Mesenchymal stem cell (in vitro differentiated cells and primary cell): ENCODE measurements around the gene CRISP1.
A peak's percentile ranks its signal among the peaks of the same experiment; 100 is the strongest.

ENCODE experiments used
- DNase-seq: peaks from one replicate; pipeline ENCODE4 v3.0.0-alpha.2; 2013
- H2AFZ ChIP-seq: one replicate; pipeline ENCODE4 v1.6.1; 2013; ENCODE audit warnings: low read depth, mild to moderate bottlenecking, control low read depth, inconsistent platforms, low read length, moderate library complexity
- H2AK5ac ChIP-seq: 2 replicates; pipeline ENCODE4 v1.6.1; 2013; ENCODE audit warnings: low read length, moderate library complexity, mild to moderate bottlenecking, inconsistent platforms; ENCODE audit not compliant: severe bottlenecking
- H2BK120ac ChIP-seq: one replicate; pipeline ENCODE4 v1.6.1; 2013; ENCODE audit warnings: low read depth, mild to moderate bottlenecking, inconsistent platforms, low read length, moderate library complexity
- H2BK12ac ChIP-seq, 2 experiments: one replicate each; pipeline ENCODE4 v1.6.1; 2013; ENCODE audit warnings: inconsistent platforms in 2 of 2, low read length in 2 of 2, mild to moderate bottlenecking in 2 of 2, moderate library complexity in 2 of 2, control low read depth in 1 of 2
- H2BK15ac ChIP-seq: one replicate; pipeline ENCODE4 v1.6.1; 2013; ENCODE audit warnings: mild to moderate bottlenecking, low read depth, inconsistent platforms; ENCODE audit not compliant: poor library complexity, severe bottlenecking
- H2BK5ac ChIP-seq: 2 replicates; pipeline ENCODE4 v1.6.1; 2013; ENCODE audit warnings: low read depth, mild to moderate bottlenecking, low read length, control low read depth, inconsistent platforms; ENCODE audit not compliant: poor library complexity, severe bottlenecking
- H3K14ac ChIP-seq, 2 experiments: one replicate each; pipeline ENCODE4 v1.6.1; 2013; ENCODE audit warnings: inconsistent platforms in 2 of 2, low read length in 2 of 2, control low read depth in 1 of 2, mild to moderate bottlenecking in 1 of 2, moderate library complexity in 1 of 2
- H3K18ac ChIP-seq, 2 experiments: one replicate each; pipeline ENCODE4 v1.6.1; 2013; ENCODE audit warnings: inconsistent platforms in 2 of 2, low read length in 2 of 2, control low read depth in 1 of 2, low read depth in 1 of 2, mild to moderate bottlenecking in 1 of 2
- H3K23ac ChIP-seq, 2 experiments: one replicate each; pipeline ENCODE4 v1.6.1; 2013; ENCODE audit warnings: inconsistent platforms in 2 of 2, low read length in 2 of 2, mild to moderate bottlenecking in 2 of 2, moderate library complexity in 2 of 2, control low read depth in 1 of 2
- H3K27ac ChIP-seq: 2 replicates; pipeline ENCODE4 v1.5.1; 2013; ENCODE audit warnings: mild to moderate bottlenecking, moderate library complexity, low read length, control low read depth, inconsistent platforms; ENCODE audit not compliant: poor library complexity, severe bottlenecking
- H3K27me3 ChIP-seq, 2 experiments: 2 replicates each; pipeline versions ENCODE4 v1.6.1 to v1.7.0; 2013; ENCODE audit warnings: low read length in 2 of 2, mild to moderate bottlenecking in 2 of 2, moderate library complexity in 2 of 2, control low read depth in 1 of 2, inconsistent platforms in 1 of 2; ENCODE audit not compliant: control insufficient read depth in 1 of 2, insufficient read depth in 1 of 2
- H3K36me3 ChIP-seq, 2 experiments: 2 replicates each; pipeline versions ENCODE4 v1.6.1 to v1.7.0; 2013; ENCODE audit warnings: low read length in 2 of 2, control low read depth in 1 of 2, inconsistent platforms in 1 of 2, low read depth in 1 of 2, mild to moderate bottlenecking in 1 of 2; ENCODE audit not compliant: insufficient read depth in 2 of 2, control insufficient read depth in 1 of 2
- H3K4ac ChIP-seq, 2 experiments: one replicate each; pipeline ENCODE4 v1.6.1; 2013; ENCODE audit warnings: inconsistent platforms in 2 of 2, low read length in 2 of 2, mild to moderate bottlenecking in 2 of 2, moderate library complexity in 2 of 2, control low read depth in 1 of 2, low read depth in 1 of 2
- H3K4me1 ChIP-seq: 2 replicates; pipeline ENCODE4 v1.6.1; 2013; ENCODE audit warnings: low read depth, low read length, control low read depth; ENCODE audit not compliant: control insufficient read depth, insufficient read depth
- H3K4me2 ChIP-seq: 2 replicates; pipeline ENCODE4 v1.6.1; 2013; ENCODE audit warnings: low read length, mild to moderate bottlenecking, inconsistent platforms; ENCODE audit not compliant: poor library complexity, severe bottlenecking
- H3K4me3 ChIP-seq, 2 experiments: 2 replicates each; pipeline versions ENCODE4 v1.5.1 to v1.7.0; 2013; ENCODE audit warnings: low read length in 2 of 2, mild to moderate bottlenecking in 2 of 2, control low read depth in 1 of 2, low read depth in 1 of 2; ENCODE audit not compliant: insufficient read depth in 1 of 2
- H3K79me1 ChIP-seq: replicated peaks from 2 replicates; pipeline ENCODE4 v1.6.1; 2013; ENCODE audit warnings: mild to moderate bottlenecking, control low read depth, low read length, inconsistent platforms; ENCODE audit not compliant: poor library complexity, severe bottlenecking
- H3K9ac ChIP-seq: 2 replicates; pipeline ENCODE4 v1.7.0; 2013; ENCODE audit warnings: mild to moderate bottlenecking, low read length, moderate library complexity
- H3K9me3 ChIP-seq: 2 replicates; pipeline ENCODE4 v1.7.0; 2013; ENCODE audit warnings: mild to moderate bottlenecking, low read length; ENCODE audit not compliant: control insufficient read depth
- H4K8ac ChIP-seq: one replicate; pipeline ENCODE4 v1.6.1; 2013; ENCODE audit warnings: inconsistent platforms, mild to moderate bottlenecking, low read length, moderate library complexity
- H4K91ac ChIP-seq: one replicate; pipeline ENCODE4 v1.6.1; 2013; ENCODE audit warnings: mild to moderate bottlenecking, low read length, inconsistent platforms
- WGBS: methylation state at CpG from one replicate; pipeline ENCODE4 v1.1.7; 2013; ENCODE audit warnings: mixed read lengths; 5-methylcytosine and 5-hydroxymethylcytosine counted together

CRISP1 gene

DNA sequence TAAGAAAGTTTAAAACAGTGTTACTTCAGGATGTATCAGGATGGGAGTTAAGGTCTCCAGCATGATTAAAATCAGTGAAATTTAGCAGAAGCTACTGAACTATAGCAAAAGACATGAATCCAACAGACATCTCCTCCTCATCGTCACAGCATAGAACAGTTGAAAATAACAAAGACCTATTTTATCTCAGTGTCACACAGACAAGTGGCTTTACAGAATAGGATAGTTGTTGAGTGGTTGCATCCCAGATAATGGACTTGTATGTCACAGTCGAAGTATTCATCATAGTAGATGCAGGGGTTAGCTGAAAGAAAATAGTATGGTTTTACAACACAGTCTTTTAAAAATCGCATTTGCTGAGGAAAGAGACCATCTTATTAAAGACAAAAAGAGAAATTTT lies 31.2 kb downstream of the CRISP1 start:
- Histone ChIP-seq H2BK120ac (no peak overlapping the region), H3K14ac (no peak overlapping the region), H3K27me3 (no peaks in the 10 kb centered on the region), H2AK5ac (no peak overlapping the region), H2BK15ac (no peak overlapping the region), H3K27ac (no peak overlapping the region), H3K4me2 (no peak overlapping the region), H2BK5ac (no peak overlapping the region), H4K91ac (no peak overlapping the region), H3K79me1 (no peaks in the 10 kb centered on the region), H4K8ac (no peak overlapping the region), H3K9ac (no peak overlapping the region), H3K4ac (no peak overlapping the region), H3K36me3 (no peaks in the 10 kb centered on the region), H3K18ac (no peak overlapping the region), H3K23ac (no peak overlapping the region), H3K4me1 (no peaks in the 10 kb centered on the region), H2BK12ac (no peak overlapping the region), H2AFZ (no peak overlapping the region), H3K4me3 (no peak overlapping the region), H3K9me3 (no peaks in the 10 kb centered on the region)
- 90% methylated on average over 1 of the region's 3 CpGs for WGBS
- DNase-seq: no peak

DNA sequence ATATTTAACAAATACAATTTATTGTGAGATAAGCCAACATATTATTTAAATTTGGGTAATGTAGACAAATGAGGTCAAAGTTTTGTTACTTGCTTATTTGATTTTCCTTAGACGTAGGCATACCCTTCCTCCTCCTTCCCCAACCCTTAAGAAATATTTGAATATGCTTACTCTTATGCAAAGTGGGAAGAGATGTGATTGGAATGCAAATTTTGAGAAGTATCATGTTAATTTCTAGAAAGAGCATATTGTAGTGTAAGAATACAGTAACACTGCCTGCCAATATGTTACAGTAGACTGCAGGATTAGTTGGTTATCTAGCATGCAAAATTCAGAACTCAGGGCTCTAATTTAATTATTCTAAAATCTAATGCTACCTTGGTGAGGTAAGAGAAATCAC lies 32.9 kb downstream of the CRISP1 start:
- no peak overlapping the region for H2AFZ ChIP-seq
- no peaks in the 10 kb centered on the region for H3K79me1 ChIP-seq
- H3K4me2 ChIP-seq: no peak overlapping the region
- H3K4ac ChIP-seq: no peak overlapping the region
- no peak overlapping the region for H2BK120ac ChIP-seq
- H2BK12ac ChIP-seq: no peak overlapping the region
- no peaks in the 10 kb centered on the region for H3K36me3 ChIP-seq
- H3K4me3 ChIP-seq: no peak overlapping the region
- no peak overlapping the region for H3K18ac ChIP-seq
- H4K8ac ChIP-seq: no peak overlapping the region
- H4K91ac ChIP-seq: no peak overlapping the region
- no peaks in the 10 kb centered on the region for H3K27me3 ChIP-seq
- no peak overlapping the region for H3K9ac ChIP-seq
- no peak overlapping the region for H3K23ac ChIP-seq
- WGBS: no CpG with 5 or more reads among the region's 1 CpG
- no peak overlapping the region for H2BK5ac ChIP-seq
- no peaks in the 10 kb centered on the region for H3K4me1 ChIP-seq
- no peak overlapping the region for H2AK5ac ChIP-seq
- no peak overlapping the region for H2BK15ac ChIP-seq
- no peak overlapping the region for H3K27ac ChIP-seq
- DNase-seq: no peak
- H3K9me3 ChIP-seq: no peaks in the 10 kb centered on the region
- H3K14ac ChIP-seq: no peak overlapping the region

DNA sequence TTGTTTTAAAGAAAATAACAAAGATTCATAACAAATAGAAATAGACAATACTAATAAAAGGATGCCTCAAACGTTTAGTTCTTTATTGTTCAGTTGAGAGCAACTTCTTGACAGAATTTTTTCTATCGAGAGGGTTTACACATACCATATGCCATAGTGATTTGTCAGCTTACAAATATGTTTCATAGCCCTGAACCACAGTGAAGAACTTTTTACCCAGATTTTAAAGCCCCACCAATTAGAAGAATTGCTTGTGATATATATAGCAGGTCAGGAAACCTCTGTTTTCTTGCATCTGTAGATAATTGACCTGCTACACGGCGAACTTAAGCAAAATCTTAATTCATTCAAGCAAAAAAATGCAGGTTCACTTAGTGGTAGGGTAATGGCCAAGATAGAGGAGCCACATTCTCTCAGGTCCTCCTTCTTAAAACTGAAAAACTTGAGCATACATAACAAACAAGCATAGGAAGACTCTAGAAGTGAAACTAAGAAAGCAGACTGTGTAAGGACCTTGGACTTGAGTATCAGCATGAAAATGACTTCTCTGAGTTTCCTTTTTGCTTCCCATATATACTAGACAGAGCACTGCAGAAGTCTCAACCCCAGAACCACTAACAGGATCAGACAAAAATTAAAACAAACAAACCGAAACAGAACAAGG lies 39.5 kb downstream of the CRISP1 start:
- WGBS: 88% methylated on average over 2 of the region's 5 CpGs
- Histone ChIP-seq H3K27ac (no peak overlapping the region), H3K9ac (no peak overlapping the region), H3K36me3 (no peaks in the 10 kb centered on the region), H3K4me2 (no peak overlapping the region), H4K8ac (no peak overlapping the region), H3K79me1 (no peaks in the 10 kb centered on the region), H3K14ac (no peak overlapping the region), H3K9me3 (no peaks in the 10 kb centered on the region), H2BK15ac (no peak overlapping the region), H3K18ac (no peak overlapping the region), H3K4me1 (no peaks in the 10 kb centered on the region), H3K4me3 (no peak overlapping the region), H3K4ac (no peak overlapping the region), H3K23ac (no peak overlapping the region), H2BK120ac (no peak overlapping the region), H4K91ac (no peak overlapping the region), H3K27me3 (no peaks in the 10 kb centered on the region), H2AK5ac (no peak overlapping the region), H2BK12ac (no peak overlapping the region), H2BK5ac (no peak overlapping the region), H2AFZ (no peak overlapping the region)
- peak; percentile 32 for DNase-seq

DNA sequence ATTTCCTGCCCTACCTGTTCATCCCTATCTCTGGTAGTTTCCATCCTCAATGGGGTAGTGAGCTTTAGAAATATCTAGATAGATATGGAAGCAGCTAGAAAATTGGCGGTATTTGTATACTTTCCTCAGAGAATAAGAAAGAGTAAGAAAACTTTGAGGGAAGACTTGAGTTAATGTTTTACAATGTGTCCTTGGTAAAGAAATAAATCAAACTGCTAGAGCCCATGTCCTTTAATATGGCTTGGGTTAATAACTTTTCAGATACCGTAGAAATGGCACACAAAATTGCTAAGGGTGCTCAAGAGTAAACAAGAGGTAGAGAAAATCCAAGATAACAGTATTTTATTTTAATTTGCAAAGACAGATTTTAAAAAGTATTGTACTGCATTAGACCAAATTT lies 51.2 kb downstream of the CRISP1 start:
- DNase-seq: no peak
- Histone ChIP-seq H3K4me3 (no peak overlapping the region), H4K8ac (no peak overlapping the region), H2BK12ac (no peak overlapping the region), H3K79me1 (no peaks in the 10 kb centered on the region), H2BK5ac (no peak overlapping the region), H3K4me2 (no peak overlapping the region), H3K27me3 (no peaks in the 10 kb centered on the region), H3K23ac (no peak overlapping the region), H2BK120ac (no peak overlapping the region), H2AFZ (no peak overlapping the region), H3K18ac (no peak overlapping the region), H3K4me1 (no peaks in the 10 kb centered on the region), H3K36me3 (no peaks in the 10 kb centered on the region), H3K9me3 (no peaks in the 10 kb centered on the region), H3K4ac (no peak overlapping the region), H3K27ac (no peak overlapping the region), H3K9ac (no peak overlapping the region), H2BK15ac (no peak overlapping the region), H3K14ac (no peak overlapping the region), H2AK5ac (no peak overlapping the region), H4K91ac (no peak overlapping the region)
- 100% methylated on average over 1 of the region's 2 CpGs for WGBS
